Measurements from ENCODE around the gene NANOS1. TPM values are rescaled to one million over a fixed set of nuclear protein-coding genes. Genes with fewer than 3 reads are reported as not detected.
"Not testable (repeated sequence)": the region's sequence is repeated elsewhere in the genome, so short reads cannot be mapped to it uniquely, and the experiment has no call there.

The NANOS1 gene
- polyA plus RNA-seq, 4 donors = 3.5 to 19.5 (median 4.4) TPM

DNA sequence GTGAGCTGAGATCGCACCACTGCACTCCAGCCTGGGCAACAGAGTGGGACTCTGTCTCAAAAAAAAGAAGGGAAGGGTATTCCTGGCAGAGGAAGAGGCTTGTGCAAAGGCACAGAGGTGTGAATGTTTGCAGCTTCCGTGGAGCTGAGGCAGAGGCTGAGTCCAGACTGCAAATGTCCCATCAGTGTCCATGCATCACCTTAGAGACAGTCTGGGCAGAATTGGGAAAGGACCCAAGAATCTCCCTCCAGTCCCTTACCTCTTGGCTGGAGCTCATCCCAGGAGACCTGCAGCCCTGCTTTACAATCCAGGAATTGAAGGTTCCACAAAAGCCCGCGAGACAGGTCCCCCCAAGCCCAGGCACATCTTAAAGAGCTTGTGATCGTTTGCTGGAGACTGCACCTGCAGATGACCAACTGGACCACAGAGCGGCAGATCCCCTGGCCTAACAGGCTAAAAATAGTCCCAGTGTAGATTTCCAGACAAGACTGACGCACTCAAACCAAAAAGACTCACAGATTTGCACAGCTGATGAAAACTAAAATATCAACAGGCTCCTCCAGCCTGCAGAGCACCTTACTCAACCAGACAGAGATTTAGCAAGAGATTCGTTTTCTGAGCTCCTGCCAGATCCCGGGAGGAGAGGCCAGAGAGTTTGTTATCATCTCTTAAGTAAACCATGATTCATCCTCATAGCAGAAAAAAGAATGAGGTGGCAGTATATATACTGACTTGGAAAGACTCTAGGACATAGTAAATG lies 22.9 kb upstream of the NANOS1 start:
- DNase-seq (ENCODE audit: low read depth in 4 of 4, low spot score in 3 of 4) = no peak

DNA sequence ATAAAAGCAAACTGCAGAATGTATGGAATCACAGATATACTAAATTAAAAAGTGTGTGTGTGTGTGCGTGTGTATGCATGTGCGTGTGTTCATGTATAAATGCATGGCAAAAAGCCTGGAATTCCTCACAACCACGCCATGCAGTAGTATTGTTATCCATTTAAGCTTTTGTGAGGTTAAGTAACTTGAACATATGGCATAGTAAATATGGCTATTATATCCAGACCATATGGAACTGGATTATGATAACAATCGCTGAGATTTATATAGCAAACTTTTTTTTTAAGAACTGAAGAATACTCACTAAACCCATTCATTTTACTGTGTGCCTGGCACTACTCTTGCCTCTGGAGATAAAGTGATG lies 22.3 kb upstream of the NANOS1 start:
- no peak for DNase-seq (ENCODE audit: low read depth in 4 of 4, low spot score in 3 of 4)

DNA sequence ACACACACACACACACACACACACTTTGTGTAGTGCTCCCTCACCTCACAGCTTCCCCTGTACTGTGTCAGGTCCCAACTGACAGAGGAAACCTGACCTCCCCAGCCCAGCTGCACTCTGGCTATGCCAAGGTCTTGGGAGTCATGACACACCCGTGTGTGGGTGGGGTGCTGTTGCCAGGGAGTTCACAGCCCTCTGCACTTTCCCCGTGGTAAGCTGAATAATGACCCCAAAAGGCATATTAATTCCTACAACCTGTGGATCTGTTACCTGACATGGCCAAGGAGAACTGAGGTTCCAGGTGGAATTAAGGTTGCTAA lies 8.9 kb upstream of the NANOS1 start:
- DNase-seq (ENCODE audit: low read depth in 4 of 4, low spot score in 3 of 4) = no peak

DNA sequence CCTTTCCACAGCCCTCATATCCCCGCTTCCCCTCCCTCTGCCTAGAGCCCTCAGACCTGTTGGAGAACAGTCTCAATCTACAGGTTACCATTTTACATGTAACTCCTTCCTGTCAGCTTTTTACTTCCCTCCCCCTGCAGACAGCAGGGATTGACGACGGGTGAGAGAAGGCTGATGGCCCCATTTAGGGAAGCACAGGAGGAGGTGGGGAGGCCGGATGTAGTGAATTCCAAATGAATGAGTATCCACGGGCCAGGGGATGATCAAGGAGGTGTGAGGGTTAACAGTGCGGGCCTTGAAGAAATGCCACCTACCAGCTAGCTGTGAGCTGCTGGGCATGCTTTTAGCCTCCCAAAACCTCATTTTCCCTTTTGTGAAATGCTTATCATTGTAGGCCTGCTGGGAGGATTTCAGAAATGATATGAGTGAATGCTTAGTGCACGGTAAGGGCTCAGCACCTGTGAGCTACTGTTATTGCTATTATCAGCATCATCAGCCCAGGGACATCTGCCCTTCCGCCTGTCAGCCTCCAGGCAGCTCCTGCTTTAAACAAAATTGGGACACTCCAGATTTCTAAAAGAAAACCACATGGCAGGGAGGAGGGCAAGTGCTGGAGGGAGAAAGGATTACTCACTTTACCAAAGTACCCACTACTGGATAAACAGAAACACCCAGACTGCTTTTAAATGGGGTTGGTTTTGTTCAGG lies 6.5 kb upstream of the NANOS1 start:
- DNase-seq (ENCODE audit: low read depth in 4 of 4, low spot score in 3 of 4) = no peak

DNA sequence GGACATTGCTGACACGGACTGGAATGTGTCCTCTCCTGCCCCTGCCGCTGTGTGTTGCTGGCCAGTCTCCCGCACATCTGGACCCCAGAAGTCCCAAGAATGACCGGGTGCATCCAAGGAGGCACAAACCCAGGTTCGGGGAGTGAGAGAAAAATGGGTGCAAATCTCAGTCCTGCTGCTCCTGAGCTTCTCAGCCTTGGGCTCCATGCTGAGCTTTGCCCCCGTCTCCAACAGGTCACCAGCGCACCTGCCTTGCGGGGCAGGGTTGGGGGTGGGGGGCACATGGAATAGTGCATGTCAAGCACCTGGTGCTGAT lies 6.0 kb upstream of the NANOS1 start:
- DNase-seq (ENCODE audit: low read depth in 4 of 4, low spot score in 3 of 4) = no peak

DNA sequence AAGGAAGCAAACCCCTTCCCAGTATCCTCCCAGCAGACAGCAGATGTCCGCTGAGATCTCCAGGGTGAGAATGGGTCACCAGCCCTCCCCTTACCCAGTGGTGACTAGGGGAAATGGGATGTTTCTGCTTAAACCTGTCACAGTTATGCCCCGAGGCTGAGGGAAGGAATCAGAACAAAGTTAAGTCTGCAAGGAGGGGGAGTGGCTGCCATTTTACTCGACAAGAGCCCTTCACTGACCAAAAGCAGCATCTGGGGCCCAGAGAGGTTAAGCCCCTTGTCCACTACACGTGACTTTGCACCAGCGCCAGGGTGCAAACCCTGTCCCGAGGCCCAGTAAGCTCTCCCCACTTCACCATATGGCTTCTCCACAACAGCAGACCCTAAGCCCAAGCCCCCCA lies 4.6 kb upstream of the NANOS1 start:
- no peak for DNase-seq (ENCODE audit: low read depth in 4 of 4, low spot score in 3 of 4)

DNA sequence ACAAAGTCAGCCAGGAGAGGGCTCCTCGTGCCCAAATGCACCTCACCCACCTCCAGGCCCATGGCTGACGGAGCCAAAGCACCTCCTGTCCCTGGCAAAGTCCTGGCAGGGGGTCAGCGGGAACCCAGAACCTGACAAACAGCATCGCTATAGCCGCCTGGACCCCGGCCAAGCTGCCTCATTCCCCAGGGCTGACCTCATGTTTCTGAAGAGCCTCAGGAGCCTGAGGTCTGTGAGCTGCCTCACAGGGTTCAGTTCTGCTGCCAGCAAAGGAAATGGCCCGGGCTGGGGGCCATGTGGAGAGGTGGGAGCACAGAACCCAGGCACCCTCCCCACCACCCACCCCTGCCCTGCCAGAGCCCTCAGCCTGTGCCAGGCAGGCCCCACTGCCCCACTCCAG lies 4.2 kb upstream of the NANOS1 start:
- DNase-seq (ENCODE audit: low read depth in 4 of 4, low spot score in 3 of 4) = no peak

DNA sequence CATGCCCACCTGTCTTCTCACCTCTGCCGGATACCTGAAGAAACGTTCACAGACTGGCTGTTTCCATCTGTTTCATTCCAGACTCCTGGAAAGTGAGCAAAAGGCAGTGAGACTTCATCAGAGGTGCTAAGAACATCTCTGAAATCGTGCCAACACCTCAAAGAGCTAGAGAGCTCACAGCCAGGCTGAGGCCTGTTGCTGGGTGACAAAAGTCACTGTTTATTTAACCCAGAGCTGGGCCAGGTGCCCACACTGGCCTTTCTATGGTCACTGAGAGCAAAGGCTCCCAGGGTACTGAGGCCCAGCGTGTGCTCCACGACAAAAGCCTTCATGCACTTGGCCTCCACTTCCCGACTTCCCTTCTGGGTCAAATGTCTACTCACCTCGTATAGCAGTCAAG lies 3.7 kb upstream of the NANOS1 start:
- no peak for DNase-seq (ENCODE audit: low read depth in 4 of 4, low spot score in 3 of 4)

DNA sequence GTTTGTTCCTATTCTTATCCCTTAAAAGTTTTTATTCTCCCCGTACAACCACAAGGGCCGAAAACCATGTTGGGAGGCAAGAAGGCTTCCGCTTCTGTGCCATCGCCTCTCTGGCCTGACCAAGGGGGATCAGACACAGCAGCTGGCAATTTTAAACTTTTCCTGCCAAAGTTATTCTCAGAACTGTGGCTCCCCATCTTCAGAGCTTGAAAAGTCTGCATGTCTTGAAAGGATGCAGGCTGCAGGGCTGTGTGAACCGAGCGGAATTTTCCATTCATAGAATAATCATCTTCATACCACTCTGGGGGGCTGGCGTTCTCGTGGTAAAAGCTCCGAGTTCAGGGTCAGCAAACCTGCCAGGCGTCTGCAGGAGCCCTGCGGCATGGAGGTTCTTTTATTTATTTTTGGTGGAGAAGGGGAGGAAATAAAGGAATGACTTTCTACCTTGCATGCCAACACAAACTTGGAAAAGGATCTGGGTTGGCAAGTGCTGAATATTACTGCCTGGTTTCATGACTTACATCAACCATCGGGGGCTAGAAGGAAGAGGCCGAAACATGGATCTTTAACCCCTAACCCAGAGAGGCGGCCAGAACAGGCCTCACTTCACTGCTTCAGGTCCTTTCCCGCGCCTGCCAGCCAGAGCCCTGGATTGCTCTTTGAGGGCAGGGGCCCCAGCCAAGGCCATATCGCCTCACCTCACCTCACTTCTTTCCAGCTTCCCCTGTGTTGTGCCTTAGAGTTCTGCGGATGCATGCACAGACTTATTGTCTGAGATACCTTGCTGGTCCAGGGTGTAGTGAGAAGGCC lies 3.0 kb upstream of the NANOS1 start:
- no peak for DNase-seq (ENCODE audit: low read depth in 4 of 4, low spot score in 3 of 4)

DNA sequence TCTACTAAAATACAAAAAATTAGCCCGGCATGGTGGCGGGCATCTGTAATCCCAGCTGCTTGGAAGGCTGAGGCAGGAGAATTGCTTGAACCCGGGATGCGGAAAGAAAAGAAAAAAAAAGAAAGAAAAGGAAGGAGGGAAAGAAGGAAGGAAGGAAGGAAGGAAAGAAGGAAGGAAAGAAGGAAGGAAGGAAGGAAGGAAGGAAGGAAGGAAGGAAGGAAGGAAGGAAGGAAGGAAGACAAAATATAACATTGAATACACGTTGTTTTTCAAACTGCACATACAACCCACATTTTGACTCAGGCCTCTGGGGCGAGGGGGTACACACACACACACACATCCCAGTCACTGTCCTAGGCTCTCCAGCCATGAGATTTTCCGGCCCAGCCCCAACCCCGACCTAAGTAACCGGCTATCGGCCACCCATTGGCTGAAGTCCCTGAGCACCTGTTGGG lies 1.0 kb upstream of the NANOS1 start:
- DNase-seq (ENCODE audit: low read depth in 4 of 4, low spot score in 3 of 4) = not testable (repeated sequence)

DNA sequence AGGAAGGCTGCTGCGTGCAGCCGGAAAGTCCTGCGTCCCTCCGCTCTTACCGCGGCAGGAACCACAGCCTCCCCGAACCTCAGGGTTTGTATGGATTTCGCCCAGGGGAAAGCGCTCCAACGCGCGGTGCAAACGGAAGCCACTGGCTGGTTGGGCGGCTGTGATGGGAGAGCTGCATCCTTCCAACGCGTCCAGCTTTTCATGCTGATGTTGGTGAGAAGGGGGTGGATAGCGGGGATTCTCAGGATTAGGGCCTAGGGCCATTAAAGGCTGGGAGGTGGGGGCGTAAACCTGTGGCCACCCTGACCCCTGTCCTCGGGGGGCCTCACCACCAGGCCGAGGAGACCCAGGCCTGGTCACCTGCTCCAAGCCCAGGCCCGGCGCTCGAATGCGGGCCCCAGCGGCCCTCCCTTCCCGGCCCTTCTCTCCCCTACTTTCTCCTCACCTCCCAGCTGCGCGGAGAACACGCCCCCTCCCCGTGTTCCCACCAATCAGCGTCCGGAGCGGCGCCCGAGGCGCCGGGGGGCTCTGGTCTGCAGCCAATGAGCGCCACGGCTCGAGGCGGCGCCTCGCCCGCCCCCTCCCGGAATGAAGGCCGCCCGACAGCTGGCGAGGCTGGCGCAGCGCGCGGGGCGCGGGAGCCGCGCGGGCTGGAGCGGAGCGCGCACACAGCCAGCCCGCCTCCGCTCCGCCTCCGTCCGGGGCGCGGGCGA lies 458 bp upstream of the NANOS1 start:
- peak; percentile 72 to 77 (median 74) for DNase-seq (ENCODE audit: low read depth in 4 of 4, low spot score in 3 of 4)

DNA sequence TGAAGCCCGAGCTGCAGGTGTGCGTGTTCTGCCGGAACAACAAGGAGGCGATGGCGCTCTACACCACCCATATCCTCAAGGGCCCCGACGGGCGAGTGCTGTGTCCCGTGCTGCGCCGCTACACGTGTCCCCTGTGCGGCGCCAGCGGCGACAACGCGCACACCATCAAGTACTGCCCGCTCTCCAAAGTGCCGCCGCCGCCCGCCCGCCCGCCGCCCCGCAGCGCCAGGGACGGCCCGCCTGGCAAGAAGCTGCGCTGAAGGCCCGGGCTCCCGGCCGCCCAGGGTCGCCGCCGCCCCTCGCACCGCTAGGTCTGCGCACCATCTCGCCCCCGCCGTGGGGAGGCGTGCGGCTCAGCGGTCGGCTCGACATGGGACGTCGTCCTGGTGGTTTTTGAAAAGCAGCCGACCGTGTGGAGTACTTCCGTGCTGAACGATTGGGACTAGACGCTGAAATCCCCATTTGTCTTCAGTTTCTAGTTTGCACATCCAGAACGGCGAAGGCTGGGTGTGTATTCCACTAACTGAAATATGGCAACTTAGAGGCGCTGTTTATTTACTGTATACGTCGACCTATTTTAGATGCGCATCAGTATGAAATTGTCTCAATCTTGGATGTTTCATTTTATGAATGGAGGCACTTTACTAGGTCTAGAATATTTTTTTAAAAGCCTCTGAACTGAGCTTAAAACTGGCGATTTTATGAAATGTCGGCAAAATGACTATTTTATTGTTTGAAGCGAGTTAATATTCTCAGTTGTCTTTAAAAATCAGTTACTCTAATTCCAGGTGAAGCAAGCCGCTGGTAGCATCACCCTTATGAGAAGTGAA lies 1.1 kb downstream of the NANOS1 start:
- no peak for DNase-seq (ENCODE audit: low read depth in 4 of 4, low spot score in 3 of 4)

DNA sequence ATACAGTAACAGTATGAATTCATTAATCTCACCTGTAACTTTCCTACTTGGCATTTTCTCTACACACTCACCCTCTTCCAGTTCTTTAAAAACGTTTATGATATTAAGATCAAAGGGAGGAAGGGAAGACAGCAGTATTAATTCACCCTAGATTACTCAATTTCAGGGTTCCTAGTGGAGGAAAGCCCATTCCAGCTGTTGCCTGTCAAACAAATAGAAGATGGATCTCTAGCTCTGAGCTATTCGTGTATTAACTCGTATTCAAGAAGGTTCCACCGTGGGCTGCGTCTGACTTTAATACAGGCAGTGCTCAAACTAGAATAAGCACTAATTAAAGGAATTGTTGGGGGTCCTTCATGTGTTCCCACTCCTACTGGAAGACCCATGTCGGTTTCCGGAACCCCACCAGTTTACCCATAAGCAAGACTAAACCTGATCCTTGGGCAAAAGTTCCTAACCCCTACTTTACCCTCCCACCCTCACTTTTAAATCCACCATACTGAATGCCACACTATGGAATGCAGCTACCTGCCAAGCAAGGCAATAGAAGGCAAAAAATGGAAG lies 2.1 kb downstream of the NANOS1 start:
- no peak for DNase-seq (ENCODE audit: low read depth in 4 of 4, low spot score in 3 of 4)

DNA sequence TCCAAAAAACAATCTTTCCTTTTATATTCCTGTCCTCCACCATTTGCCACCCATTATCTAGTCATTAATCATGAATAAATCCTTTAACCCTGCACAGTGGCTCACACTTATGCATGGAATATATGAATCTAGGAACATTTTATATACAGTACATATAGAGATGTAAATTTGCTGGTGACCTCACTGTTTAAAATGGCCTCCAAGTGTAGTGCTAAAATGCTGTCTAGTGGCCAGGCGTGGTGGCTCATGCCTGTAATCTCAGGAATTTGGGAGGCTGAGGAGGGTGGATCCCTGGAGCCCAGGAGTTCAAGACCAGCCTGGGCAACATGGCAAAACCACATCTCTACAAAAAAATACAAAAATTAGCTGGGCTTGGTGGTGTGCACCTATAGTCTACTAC lies 9.6 kb downstream of the NANOS1 start:
- no peak for DNase-seq (ENCODE audit: low read depth in 4 of 4, low spot score in 3 of 4)

DNA sequence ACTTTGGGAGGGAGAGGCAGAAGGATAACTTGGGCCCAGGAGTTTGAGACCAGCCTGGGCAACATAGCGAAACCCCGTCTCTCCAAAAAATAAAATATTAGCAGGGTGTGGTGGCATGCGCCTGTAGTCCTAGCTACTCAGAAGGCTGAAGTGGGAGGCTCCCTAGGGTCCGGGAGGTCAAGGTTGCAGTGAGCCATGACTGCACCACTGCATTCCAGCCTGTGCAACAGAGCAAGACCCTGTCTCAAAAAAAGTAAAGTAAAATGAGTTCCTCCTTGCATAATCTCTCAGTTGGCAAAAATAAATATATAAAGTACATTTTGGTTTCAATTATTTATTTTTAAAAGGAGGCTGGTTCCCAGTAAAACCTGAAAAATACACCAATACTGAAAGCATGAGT lies 11.8 kb downstream of the NANOS1 start:
- no peak for DNase-seq (ENCODE audit: low read depth in 4 of 4, low spot score in 3 of 4)

DNA sequence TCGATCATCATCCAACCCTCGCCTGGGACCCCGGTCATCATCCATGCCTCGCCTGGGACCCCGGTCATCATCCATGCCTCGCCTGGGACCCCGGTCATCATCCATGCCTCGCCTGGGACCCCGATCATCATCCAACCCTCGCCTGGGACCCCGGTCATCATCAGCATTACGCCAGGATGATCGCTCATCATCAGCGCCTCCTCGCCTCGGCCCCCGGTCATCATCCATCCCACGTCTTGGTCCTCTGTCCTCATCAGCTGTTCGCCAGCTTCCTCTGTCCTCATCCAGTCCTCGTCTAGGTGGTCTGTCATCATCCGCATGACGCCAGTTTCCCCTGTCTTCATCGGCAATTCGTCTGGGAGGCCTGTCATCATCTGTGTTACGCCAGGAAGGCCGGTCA lies 12.7 kb downstream of the NANOS1 start:
- DNase-seq (ENCODE audit: low read depth in 4 of 4, low spot score in 3 of 4) = no peak

DNA sequence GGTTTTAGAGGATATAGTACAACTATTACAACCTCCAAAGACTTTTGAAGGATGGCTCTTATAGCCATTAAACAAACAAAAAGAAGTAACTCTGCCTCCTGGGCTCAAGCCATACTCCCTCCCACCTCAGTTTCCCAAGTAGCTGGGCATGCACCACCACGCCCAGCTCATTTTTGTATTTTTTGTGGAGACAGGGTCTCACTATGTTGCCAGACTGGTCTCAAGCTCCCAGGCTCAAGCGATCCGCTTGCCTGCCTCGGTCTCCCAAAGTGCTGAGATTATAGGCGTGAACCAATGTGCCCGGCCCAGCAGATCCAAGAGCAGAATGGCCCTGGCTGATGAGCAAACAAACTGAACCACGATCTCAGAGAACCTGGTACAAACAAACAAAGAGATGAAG lies 16.0 kb downstream of the NANOS1 start:
- no peak for DNase-seq (ENCODE audit: low read depth in 4 of 4, low spot score in 3 of 4)

DNA sequence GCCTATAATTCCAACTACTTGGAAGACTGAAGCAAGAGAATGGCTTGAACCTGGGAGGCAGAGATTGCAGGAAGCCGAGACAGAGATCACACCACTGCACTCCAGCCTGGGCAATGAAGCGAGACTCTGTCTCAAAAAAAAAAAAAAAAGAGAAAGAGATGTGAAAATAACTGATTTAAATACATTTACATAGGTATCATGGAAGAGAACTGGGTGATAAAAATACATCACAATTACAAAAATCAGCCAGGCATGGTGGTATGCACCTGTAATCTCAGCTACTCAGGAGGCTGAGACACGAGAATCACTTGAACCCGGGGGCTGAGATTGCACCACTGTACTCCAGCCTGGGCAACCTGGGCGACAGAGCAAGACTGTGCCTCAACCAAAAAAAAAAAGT lies 19.8 kb downstream of the NANOS1 start:
- no peak for DNase-seq (ENCODE audit: low read depth in 4 of 4, low spot score in 3 of 4)

DNA sequence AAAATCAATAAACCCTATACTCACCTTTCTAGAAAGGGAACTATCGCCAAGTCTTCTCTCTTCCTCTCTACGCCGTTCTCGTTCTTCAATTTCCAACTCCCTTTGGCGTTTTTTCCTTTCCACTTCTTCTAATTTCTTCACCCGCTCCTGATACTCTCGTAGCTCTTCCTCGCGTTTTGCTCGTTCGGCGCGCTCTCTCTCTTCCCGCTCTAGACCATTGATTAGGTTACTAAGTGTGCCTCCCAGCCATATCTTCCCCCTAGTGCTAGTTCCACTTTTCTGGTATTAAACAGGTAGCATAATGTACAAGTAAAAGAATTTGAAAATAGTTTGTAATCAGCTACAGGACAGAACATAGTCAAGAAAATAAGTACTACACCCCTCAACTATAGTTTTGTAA lies 20.3 kb downstream of the NANOS1 start:
- no peak for DNase-seq (ENCODE audit: low read depth in 4 of 4, low spot score in 3 of 4)

DNA sequence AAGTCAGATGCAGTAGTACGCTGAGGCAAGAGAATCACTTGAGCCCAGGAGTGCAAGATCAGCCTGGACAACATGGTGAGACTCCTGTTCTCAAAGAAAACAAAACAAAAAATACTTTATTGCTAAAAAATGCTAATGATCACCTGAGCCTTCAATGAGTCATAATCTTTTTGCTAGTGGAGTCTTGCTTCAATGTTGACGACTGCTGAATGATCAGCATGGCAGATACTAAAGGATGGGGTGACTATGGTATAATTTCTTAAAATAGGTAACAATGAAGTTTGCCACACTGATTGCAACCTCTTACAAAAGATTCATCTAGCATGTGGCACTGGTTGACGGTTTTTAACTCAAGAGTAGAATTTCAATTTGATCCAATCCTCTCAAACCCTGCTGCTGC lies 22.3 kb downstream of the NANOS1 start:
- DNase-seq (ENCODE audit: low read depth in 4 of 4, low spot score in 3 of 4) = no peak

Measured in left renal pelvis (tissue), 4 donors.